GM18873 (cell line): Measurements from ENCODE around the gene SVIL.

Experiments
- ATAC-seq: cut with Tn5 transposase; IDR thresholded peaks from one replicate; pipeline ENCODE4 v1.9.1; 2021; ENCODE audit warnings: mild to moderate bottlenecking, moderate library complexity, moderate number of reproducible peaks; ENCODE audit not compliant: unreplicated experiment, low FRiP score

The SVIL gene

GRCh38 chr10:29650552-29650944 lies 15.8 kb upstream of the SVIL start:
- no peak for ATAC-seq

- ATAC-seq = no peak
These were observed 15.1 kb upstream of the SVIL start for GRCh38 chr10:29649561-29650551.

- ATAC-seq = no peak
These were observed 14.2 kb upstream of the SVIL start for GRCh38 chr10:29648983-29649268.

GRCh38 chr10:29648114-29648982 lies 13.6 kb upstream of the SVIL start:
- ATAC-seq = no peak

- no peak for ATAC-seq
These were observed 12.7 kb upstream of the SVIL start for GRCh38 chr10:29647478-29647877.

- no peak for ATAC-seq
These were observed 12.2 kb upstream of the SVIL start for GRCh38 chr10:29646960-29647461.

GRCh38 chr10:29646238-29646902 lies 11.6 kb upstream of the SVIL start:
- no peak for ATAC-seq

GRCh38 chr10:29643771-29644501 lies 9.2 kb upstream of the SVIL start:
- no peak for ATAC-seq

- ATAC-seq = no peak
These were observed 8.2 kb upstream of the SVIL start for GRCh38 chr10:29642990-29643389.

GRCh38 chr10:29637537-29637936 lies 2.8 kb upstream of the SVIL start:
- no peak for ATAC-seq

GRCh38 chr10:29636178-29636577 lies 1.4 kb upstream of the SVIL start:
- ATAC-seq = no peak

GRCh38 chr10:29635711-29636144 lies 957 bp upstream of the SVIL start:
- ATAC-seq = no peak

GRCh38 chr10:29634105-29634504 lies 666 bp downstream of the SVIL start:
- ATAC-seq = no peak

- ATAC-seq = no peak
These were observed 3.8 kb downstream of the SVIL start for GRCh38 chr10:29631049-29631339.

GRCh38 chr10:29630205-29631048 lies 4.3 kb downstream of the SVIL start:
- no peak for ATAC-seq

GRCh38 chr10:29628912-29629526 lies 5.8 kb downstream of the SVIL start:
- ATAC-seq = no peak

GRCh38 chr10:29628311-29628710 lies 6.5 kb downstream of the SVIL start:
- ATAC-seq = no peak

GRCh38 chr10:29627201-29628132 lies 7.3 kb downstream of the SVIL start:
- no peak for ATAC-seq
